Fibroblast of gingiva (primary cell): ENCODE results near the gene PARD3.

ENCODE experiments used
- DNase-seq: peaks from one replicate; pipeline ENCODE4 v3.0.0-alpha.2; 2011; ENCODE audit warnings: low read depth

Gene PARD3

GRCh38 chr10:34216348-34216945 is 598.6 kb downstream of the PARD3 start:
- no peak for DNase-seq

GRCh38 chr10:34213805-34214197 is 601.3 kb downstream of the PARD3 start:
- no peak for DNase-seq

- no peak for DNase-seq
Measured at GRCh38 chr10:34213193-34213804, 601.8 kb downstream of the PARD3 start.

- DNase-seq, result no peak
Measured at GRCh38 chr10:34207343-34207742, 607.8 kb downstream of the PARD3 start.

GRCh38 chr10:34206935-34207268 is 608.2 kb downstream of the PARD3 start:
- no peak for DNase-seq

- no peak for DNase-seq
Measured at GRCh38 chr10:34206078-34206934, 608.8 kb downstream of the PARD3 start.

GRCh38 chr10:34205452-34205851 is 609.6 kb downstream of the PARD3 start:
- no peak for DNase-seq

GRCh38 chr10:34203966-34204630 is 611.0 kb downstream of the PARD3 start:
- no peak for DNase-seq

GRCh38 chr10:34200355-34200901 is 614.7 kb downstream of the PARD3 start:
- DNase-seq, result no peak

- no peak for DNase-seq
Measured at GRCh38 chr10:34198953-34199352, 616.1 kb downstream of the PARD3 start.

- DNase-seq, result no peak
Measured at GRCh38 chr10:34196058-34196433, 619.0 kb downstream of the PARD3 start.

GRCh38 chr10:34195364-34196057 is 619.6 kb downstream of the PARD3 start:
- no peak for DNase-seq

- peak; percentile 86 for DNase-seq
Measured at GRCh38 chr10:34193931-34194626, 621.0 kb downstream of the PARD3 start.

- no peak for DNase-seq
Measured at GRCh38 chr10:34192646-34193045, 622.5 kb downstream of the PARD3 start.

- DNase-seq, result no peak
Measured at GRCh38 chr10:34191406-34191805, 623.7 kb downstream of the PARD3 start.

- no peak for DNase-seq
Measured at GRCh38 chr10:34190580-34190979, 624.5 kb downstream of the PARD3 start.

- no peak for DNase-seq
Measured at GRCh38 chr10:34189830-34190229, 625.3 kb downstream of the PARD3 start.

GRCh38 chr10:34188221-34188620 is 626.9 kb downstream of the PARD3 start:
- DNase-seq, result no peak

- peak; percentile 75 for DNase-seq
Measured at GRCh38 chr10:34187201-34187600, 627.9 kb downstream of the PARD3 start.

GRCh38 chr10:34186745-34187144 is 628.4 kb downstream of the PARD3 start:
- no peak for DNase-seq

GRCh38 chr10:34185998-34186397 is 629.1 kb downstream of the PARD3 start:
- DNase-seq, result no peak
